SK-N-SH treated with all-trans-retinoic acid at 6 μM for 48 hours (cell line): ENCODE data around the gene BPI.

ENCODE experiments used
- ARNTL ChIP-seq: fragments of 450-650 bp; formaldehyde crosslinking; IDR thresholded peaks from 2 replicates; pipeline ENCODE4 v1.5.0; 2020; ENCODE audit warnings: low read depth, mild to moderate bottlenecking, moderate library complexity, borderline replicate concordance
- BACH2 ChIP-seq: fragments of 250-450 bp; sonication (Bioruptor Pico); IDR thresholded peaks from 2 replicates; pipeline ENCODE4 v1.9.0; 2021; ENCODE audit warnings: mild to moderate bottlenecking, borderline replicate concordance
- CSRNP3 ChIP-seq: fragments of 250-450 bp; sonication (Bioruptor Pico); IDR thresholded peaks from 2 replicates; pipeline ENCODE4 v1.5.1; 2021; ENCODE audit warnings: mild to moderate bottlenecking, moderate library complexity
- GLIS3 ChIP-seq: fragments of 250-450 bp; sonication (Bioruptor Pico); IDR thresholded peaks from 2 replicates; pipeline ENCODE4 v1.5.0; 2020; ENCODE audit warnings: mild to moderate bottlenecking, moderate library complexity
- OSR1 ChIP-seq: fragments of 250-450 bp; sonication (Bioruptor Pico); IDR thresholded peaks from 2 replicates; pipeline ENCODE4 v1.8.0; 2022; ENCODE audit warnings: moderate library complexity, mild to moderate bottlenecking, inconsistent platforms
- PATZ1 ChIP-seq: fragments of 250-450 bp; sonication (Bioruptor Pico); IDR thresholded peaks from 2 replicates; pipeline ENCODE4 v1.8.0; 2020; ENCODE audit warnings: mild to moderate bottlenecking, moderate library complexity, borderline replicate concordance
- POU6F1 ChIP-seq: fragments of 250-450 bp; sonication (Bioruptor Pico); IDR thresholded peaks from 2 replicates; pipeline ENCODE4 v1.8.0; 2021; ENCODE audit warnings: low read depth, mild to moderate bottlenecking, moderate library complexity, borderline replicate concordance
- PPARA ChIP-seq: fragments of 250-450 bp; sonication (Bioruptor Pico); IDR thresholded peaks from 2 replicates; pipeline ENCODE4 v1.5.0; 2020; ENCODE audit warnings: mild to moderate bottlenecking, borderline replicate concordance
- RARB ChIP-seq: fragments of 250-450 bp; sonication (Bioruptor Pico); IDR thresholded peaks from 2 replicates; pipeline ENCODE4 v1.8.0; 2021; ENCODE audit warnings: mild to moderate bottlenecking, moderate library complexity
- TCF4 ChIP-seq: fragments of 250-450 bp; sonication (Bioruptor Pico); IDR thresholded peaks from 2 replicates; pipeline ENCODE4 v1.8.0; 2021; ENCODE audit warnings: mild to moderate bottlenecking, moderate library complexity, borderline replicate concordance
- ZFP3 ChIP-seq: fragments of 250-450 bp; sonication (Bioruptor Pico); IDR thresholded peaks from 2 replicates; pipeline ENCODE4 v1.5.0; 2020; ENCODE audit warnings: mild to moderate bottlenecking, moderate library complexity
- ZFP30 ChIP-seq: fragments of 450-650 bp; formaldehyde crosslinking; IDR thresholded peaks from 2 replicates; pipeline ENCODE4 v1.5.0; 2022; ENCODE audit warnings: mild to moderate bottlenecking, moderate library complexity
- ZNF8 ChIP-seq: fragments of 450-650 bp; formaldehyde crosslinking; IDR thresholded peaks from 2 replicates; pipeline ENCODE4 v1.5.0; 2020; ENCODE audit warnings: mild to moderate bottlenecking, moderate library complexity
- TF ChIP-seq, protein P1 (sequence below): fragments of 250-450 bp; sonication (Bioruptor Pico); IDR thresholded peaks from 2 replicates; pipeline ENCODE4 v1.5.1; 2020; ENCODE audit warnings: low read depth, mild to moderate bottlenecking, moderate library complexity

- no peak for TF ChIP-seq ARNTL (CRISPR knock-in tag)
- TF ChIP-seq GLIS3 (CRISPR knock-in tag), result no peak
- no peak for TF ChIP-seq PATZ1 (CRISPR knock-in tag)
- no peak for TF ChIP-seq PPARA (CRISPR knock-in tag)
- TF ChIP-seq ZFP30 (CRISPR knock-in tag), result no peak
- TF ChIP-seq BACH2 (CRISPR knock-in tag), result no peak
- no peak for TF ChIP-seq OSR1
- TF ChIP-seq ZFP3 (CRISPR knock-in tag), result no peak
- no peak for TF ChIP-seq POU6F1 (CRISPR knock-in tag)
- no peak for TF ChIP-seq CSRNP3 (CRISPR knock-in tag)
- TF ChIP-seq ZNF8 (CRISPR knock-in tag), result no peak
- TF ChIP-seq RARB (CRISPR knock-in tag), result no peak
- TF ChIP-seq, protein P1, sequence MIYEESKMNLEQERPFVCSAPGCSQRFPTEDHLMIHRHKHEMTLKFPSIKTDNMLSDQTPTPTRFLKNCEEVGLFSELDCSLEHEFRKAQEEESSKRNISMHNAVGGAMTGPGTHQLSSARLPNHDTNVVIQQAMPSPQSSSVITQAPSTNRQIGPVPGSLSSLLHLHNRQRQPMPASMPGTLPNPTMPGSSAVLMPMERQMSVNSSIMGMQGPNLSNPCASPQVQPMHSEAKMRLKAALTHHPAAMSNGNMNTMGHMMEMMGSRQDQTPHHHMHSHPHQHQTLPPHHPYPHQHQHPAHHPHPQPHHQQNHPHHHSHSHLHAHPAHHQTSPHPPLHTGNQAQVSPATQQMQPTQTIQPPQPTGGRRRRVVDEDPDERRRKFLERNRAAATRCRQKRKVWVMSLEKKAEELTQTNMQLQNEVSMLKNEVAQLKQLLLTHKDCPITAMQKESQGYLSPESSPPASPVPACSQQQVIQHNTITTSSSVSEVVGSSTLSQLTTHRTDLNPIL (CRISPR knock-in tag), result no peak
- TF ChIP-seq TCF4 (CRISPR knock-in tag), result no peak
Observed at GRCh38 chr20:38267296-38267695, 36.7 kb upstream of the BPI start.
